Central memory CD8-positive, alpha-beta T cell (primary cell): Measurements from ENCODE around the gene GZMB.
"Not testable (repeated sequence)": the region's sequence is repeated elsewhere in the genome, so short reads cannot be mapped to it uniquely, and the experiment has no call there.

Source experiments
- ATAC-seq: fragments of 150-1000 bp; cut with Tn5 transposase; replicated peaks from 2 replicates; pipeline ENCODE4 v1.10.0; 2022; ENCODE audit warnings: mild to moderate bottlenecking, moderate FRiP score, moderate number of reproducible peaks; ENCODE audit not compliant: poor library complexity, severe bottlenecking; ENCODE audit errors: extremely low read depth
- DNase-seq, 2 donors: peaks; one replicate each; pipeline ENCODE4 v3.0.0; 2021; ENCODE audit warnings: low spot score in 2 of 2
- H3K27ac Mint-ChIP-seq: one replicate; pipeline ENCODE4 v1.8.0; 2022; ENCODE audit warnings: low read depth, mild to moderate bottlenecking, moderate library complexity, mixed read lengths
- H3K27me3 Mint-ChIP-seq: one replicate; pipeline ENCODE4 v1.8.0; 2022; ENCODE audit warnings: mixed read lengths
- H3K36me3 Mint-ChIP-seq: one replicate; pipeline ENCODE4 v1.8.0; 2022; ENCODE audit warnings: mild to moderate bottlenecking, moderate library complexity, mixed read lengths; ENCODE audit not compliant: insufficient read depth
- H3K4me1 Mint-ChIP-seq: one replicate; pipeline ENCODE4 v1.8.0; 2022; ENCODE audit warnings: mixed read lengths
- H3K4me3 Mint-ChIP-seq: one replicate; pipeline ENCODE4 v1.8.0; 2022; ENCODE audit warnings: mild to moderate bottlenecking, moderate library complexity, mixed read lengths
- H3K9me3 Mint-ChIP-seq: one replicate; pipeline ENCODE4 v1.8.0; 2022; ENCODE audit warnings: mixed read lengths

Gene GZMB

DNA sequence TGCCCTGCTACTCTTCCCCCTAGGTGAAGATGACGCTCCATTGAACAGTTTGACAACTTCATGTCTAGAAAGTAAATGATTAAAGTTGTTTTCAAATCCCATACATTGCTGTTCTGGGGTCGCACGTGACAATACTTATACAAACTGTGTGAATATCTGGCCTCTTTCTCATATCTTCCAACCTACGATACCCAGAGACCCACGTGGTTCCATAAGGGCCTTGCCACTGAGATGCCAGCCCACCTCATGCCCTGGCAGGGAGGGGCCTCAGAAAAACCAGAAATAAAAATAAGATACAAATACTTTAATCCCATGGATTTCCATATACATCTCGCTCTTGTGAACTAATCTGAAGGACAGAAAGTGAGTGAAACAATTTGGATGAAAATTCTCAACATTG is 4.5 kb downstream of the GZMB start:
- H3K4me3 Mint-ChIP-seq: peak overlapping the region; percentile 81
- no peaks in the 10 kb centered on the region for H3K9me3 Mint-ChIP-seq
- ATAC-seq (no peak), DNase-seq (no peak)
- H3K36me3 Mint-ChIP-seq: peaks cover 16% of the 10 kb centered on the region
- H3K27ac Mint-ChIP-seq: peak overlapping the region; percentile 73
- H3K4me1 Mint-ChIP-seq: peaks cover 57% of the 10 kb centered on the region
- no peaks in the 10 kb centered on the region for H3K27me3 Mint-ChIP-seq

DNA sequence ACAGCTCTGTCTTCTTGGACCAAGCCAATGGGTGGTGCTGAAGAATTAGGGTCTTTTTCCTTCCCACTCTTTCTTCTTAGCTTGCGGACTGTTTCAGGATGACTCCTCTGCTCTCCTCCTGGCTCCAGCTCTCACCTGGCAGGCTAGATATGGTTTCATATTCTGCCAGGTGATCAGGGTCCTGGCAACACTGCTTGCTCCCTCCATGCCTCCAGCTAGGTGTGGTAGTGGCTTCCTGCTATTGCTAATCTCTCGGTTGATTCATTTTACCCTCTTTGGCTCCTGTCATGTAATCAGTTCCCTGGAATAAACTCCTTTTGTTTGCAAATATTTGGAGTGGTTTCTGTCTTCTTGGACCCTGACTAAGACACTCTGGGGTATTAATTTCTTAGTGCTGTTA is 20.2 kb downstream of the GZMB start:
- H3K27ac Mint-ChIP-seq: peak overlapping the region; percentile 88

DNA sequence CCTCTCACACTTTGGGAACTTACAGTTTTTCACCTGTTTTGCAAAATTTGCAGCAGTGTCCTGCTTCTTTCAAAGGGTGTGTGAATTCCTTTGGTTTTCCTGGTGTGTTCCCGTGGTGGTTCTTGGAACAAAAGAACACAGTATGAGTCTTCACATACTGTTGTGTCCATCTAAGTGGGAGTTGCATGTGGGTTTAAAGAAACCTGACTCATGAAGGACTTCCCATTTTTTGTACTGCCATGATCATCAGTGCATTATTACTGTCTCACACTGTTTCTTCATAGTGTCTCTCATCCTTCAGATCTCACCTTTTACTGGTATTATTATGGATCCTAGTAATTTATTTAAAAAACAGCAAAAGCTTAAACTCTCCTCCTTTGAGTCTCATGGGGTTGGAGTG is 20.7 kb downstream of the GZMB start:
- H3K36me3 Mint-ChIP-seq: no peaks in the 10 kb centered on the region
- H3K27me3 Mint-ChIP-seq: no peaks in the 10 kb centered on the region
- H3K4me1 Mint-ChIP-seq: peaks cover 59% of the 10 kb centered on the region
- ATAC-seq (no peak), DNase-seq (no peak)
- H3K4me3 Mint-ChIP-seq: peak overlapping the region; percentile 54
- H3K9me3 Mint-ChIP-seq: no peaks in the 10 kb centered on the region
- peak overlapping the region; percentile 88 for H3K27ac Mint-ChIP-seq

More for the DNA sequence above, 20.2 kb downstream of the GZMB start:
- ATAC-seq (no peak), DNase-seq (no peak)
- Mint-ChIP-seq H3K36me3 (no peaks in the 10 kb centered on the region), H3K4me1 (peaks cover 54% of the 10 kb centered on the region), H3K27me3 (no peaks in the 10 kb centered on the region), H3K9me3 (no peaks in the 10 kb centered on the region), H3K4me3 (peak overlapping the region; percentile 54)

DNA sequence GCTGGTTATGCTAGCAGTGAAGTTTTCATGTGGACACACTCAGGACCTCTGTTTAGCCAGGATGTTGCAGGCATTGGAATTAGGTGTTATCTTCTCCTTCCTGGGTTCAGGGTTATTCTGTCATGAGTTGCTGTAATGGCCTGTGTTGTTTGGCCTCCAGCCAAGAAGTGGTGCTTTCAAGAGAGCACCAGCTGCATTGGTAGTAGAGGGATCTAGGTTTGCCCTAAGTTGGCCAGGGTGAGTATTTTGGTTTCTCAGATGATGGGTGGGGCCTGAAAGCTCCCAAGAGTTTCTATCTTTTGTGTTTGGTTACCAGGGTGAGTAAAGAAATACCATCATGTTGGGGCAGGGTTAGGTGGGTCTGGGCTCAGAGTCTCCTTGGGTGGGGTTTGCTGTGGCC is 21.8 kb downstream of the GZMB start:
- Mint-ChIP-seq H3K9me3 (no peaks in the 10 kb centered on the region), H3K27ac (peak overlapping the region; percentile 88), H3K27me3 (no peaks in the 10 kb centered on the region), H3K4me1 (peaks cover 70% of the 10 kb centered on the region), H3K4me3 (peak overlapping the region; percentile 54), H3K36me3 (peaks cover 2% of the 10 kb centered on the region)
- DNase-seq (no peak), ATAC-seq (no peak)

DNA sequence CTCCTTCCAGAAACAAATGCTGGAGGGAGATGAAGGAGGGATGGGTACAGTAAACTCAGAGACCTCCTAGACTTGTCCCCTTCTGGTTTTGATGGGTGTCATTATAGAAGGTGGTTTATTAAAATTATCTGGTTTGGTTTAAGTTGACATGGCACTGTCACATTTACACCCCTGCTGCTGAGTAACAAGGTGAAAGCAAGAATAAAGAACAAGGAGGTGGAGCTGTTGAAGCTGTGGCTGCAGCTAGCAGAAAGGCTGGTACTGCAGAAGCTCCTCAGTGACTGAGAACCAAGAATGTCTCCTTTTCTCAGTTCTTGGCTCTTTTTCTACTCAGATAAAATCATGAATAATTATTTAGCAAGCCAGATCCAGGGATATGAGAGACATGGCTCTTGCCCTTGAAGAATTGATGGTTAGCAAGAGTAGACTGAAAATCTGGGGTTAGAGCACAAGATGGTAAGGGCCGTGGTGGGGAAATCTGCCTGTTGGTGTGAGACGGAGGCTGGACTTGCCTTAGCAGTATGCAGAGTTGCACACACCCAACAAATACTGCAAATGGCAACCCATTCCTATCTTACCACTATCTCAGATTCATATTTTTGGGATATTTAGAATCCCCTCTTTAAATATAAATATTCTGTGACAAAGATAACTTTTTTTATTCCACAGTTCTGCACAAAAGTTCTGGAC is 24.2 kb downstream of the GZMB start, which contains the start of gene GZMH:
Gene GZMH, minus strand, starts transcription at position 31 of the 690 bp plus-strand sequence. CDS start 72 bp downstream, outside the sequence.
- peak within 1 kb of the TSS; percentile 79 for H3K4me3 Mint-ChIP-seq
- peaks cover 6% of the 10 kb centered on the region for H3K36me3 Mint-ChIP-seq
- ATAC-seq (peak; percentile 85), DNase-seq (peak in 1 of 2 donors; percentile 38)
- no peaks in the 10 kb centered on the region for H3K9me3 Mint-ChIP-seq
- no peaks in the 10 kb centered on the region for H3K27me3 Mint-ChIP-seq
- H3K27ac Mint-ChIP-seq: peak within 1 kb of the TSS; percentile 97
- peaks cover 89% of the 10 kb centered on the region for H3K4me1 Mint-ChIP-seq

DNA sequence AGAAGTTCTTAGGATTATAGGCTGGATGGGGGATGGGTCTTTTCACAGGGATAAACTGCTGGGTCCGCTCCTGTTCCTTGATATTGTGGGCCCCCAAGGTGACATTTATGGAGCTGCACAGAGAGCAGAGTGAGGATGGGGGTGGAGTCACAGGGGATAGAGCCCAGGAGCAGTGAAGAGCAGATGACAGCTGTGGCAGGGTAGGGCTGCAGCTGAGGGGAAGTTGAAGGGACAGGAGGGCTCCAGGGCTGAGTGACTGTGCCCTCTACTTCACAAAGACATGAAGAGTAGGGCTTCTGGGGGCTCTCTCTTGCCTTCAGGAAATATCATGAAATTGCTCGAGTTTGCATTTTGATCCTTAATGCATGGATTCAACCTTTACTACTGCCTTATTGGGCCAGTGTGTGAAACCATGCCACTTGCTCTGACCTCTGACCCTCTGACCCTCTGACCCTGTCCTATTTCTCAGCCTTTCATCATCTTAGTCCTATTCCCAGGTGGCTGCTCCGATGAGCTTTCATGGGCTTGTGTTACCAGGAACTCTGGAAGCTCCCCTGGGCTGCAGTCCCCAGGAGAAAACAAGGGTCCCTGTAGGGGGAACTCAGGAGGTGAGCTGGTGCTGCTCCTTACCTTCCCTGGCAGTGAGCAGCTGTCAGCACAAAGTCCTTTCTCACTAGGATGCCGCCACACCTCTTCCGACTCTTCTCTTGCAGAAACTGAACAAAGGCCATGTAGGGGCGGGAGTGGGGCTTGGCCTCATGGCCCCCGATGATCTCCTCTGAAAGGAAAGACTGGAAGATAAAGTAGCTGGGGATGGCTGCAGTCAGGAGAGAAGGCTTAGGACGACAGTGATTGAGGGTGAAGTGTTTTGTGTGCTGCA is 26.1 kb downstream of the GZMB start:
- Mint-ChIP-seq H3K4me3 (peak overlapping the region; percentile 79), H3K9me3 (no peaks in the 10 kb centered on the region), H3K27me3 (no peaks in the 10 kb centered on the region), H3K4me1 (peaks cover 73% of the 10 kb centered on the region), H3K27ac (peak overlapping the region; percentile 97), H3K36me3 (peaks cover 6% of the 10 kb centered on the region)
- DNase-seq: no peak
- ATAC-seq: no peak

DNA sequence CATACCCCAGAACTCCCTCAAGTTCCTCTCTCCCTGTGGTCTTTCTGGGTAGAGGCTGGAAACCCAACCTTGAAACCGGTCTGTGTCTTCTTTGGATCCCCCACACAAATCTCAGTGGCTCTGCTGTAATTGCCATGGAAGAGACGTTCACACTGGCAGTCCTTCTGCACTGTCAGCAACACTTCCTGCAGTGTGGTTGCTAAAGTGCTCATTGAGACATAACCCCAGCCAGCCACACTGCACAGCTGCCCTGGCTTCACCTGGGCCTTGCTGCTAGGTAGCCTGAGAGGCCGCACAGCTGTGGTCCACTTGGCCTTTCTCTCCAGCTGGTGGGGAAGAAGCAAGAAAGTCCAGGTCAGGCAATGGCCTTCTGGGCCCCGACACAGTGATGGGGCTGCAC is 26.9 kb downstream of the GZMB start:
- ATAC-seq (no peak), DNase-seq (no peak)
- Mint-ChIP-seq H3K27ac (peak overlapping the region; percentile 97), H3K9me3 (no peaks in the 10 kb centered on the region), H3K36me3 (peaks cover 6% of the 10 kb centered on the region), H3K4me1 (peaks cover 65% of the 10 kb centered on the region), H3K27me3 (no peaks in the 10 kb centered on the region), H3K4me3 (peak overlapping the region; percentile 79)

DNA sequence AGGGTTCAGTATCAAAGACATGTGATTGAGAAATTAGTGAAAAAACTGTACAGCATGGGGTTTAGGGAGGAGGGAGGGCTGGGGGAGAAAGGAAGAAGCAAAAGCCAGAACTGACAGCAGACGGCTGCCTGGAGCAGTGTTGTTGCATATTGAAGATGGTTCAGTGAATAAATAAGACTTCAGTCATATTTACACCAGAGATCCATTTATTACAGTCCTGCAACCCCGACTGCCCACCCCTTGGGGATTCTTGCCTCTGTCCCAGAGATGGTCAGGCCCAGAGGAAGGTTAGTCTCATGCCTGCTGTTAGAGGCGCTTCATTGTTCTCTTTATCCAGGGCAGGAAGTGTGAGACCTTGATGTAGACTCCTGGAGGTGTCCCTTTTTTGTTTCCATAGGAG is 27.7 kb downstream of the GZMB start:
- DNase-seq (no peak), ATAC-seq (no peak)
- peak overlapping the region; percentile 97 for H3K27ac Mint-ChIP-seq
- peak overlapping the region; percentile 79 for H3K4me3 Mint-ChIP-seq
- H3K36me3 Mint-ChIP-seq: peaks cover 6% of the 10 kb centered on the region
- no peaks in the 10 kb centered on the region for H3K27me3 Mint-ChIP-seq
- no peaks in the 10 kb centered on the region for H3K9me3 Mint-ChIP-seq
- peaks cover 57% of the 10 kb centered on the region for H3K4me1 Mint-ChIP-seq

DNA sequence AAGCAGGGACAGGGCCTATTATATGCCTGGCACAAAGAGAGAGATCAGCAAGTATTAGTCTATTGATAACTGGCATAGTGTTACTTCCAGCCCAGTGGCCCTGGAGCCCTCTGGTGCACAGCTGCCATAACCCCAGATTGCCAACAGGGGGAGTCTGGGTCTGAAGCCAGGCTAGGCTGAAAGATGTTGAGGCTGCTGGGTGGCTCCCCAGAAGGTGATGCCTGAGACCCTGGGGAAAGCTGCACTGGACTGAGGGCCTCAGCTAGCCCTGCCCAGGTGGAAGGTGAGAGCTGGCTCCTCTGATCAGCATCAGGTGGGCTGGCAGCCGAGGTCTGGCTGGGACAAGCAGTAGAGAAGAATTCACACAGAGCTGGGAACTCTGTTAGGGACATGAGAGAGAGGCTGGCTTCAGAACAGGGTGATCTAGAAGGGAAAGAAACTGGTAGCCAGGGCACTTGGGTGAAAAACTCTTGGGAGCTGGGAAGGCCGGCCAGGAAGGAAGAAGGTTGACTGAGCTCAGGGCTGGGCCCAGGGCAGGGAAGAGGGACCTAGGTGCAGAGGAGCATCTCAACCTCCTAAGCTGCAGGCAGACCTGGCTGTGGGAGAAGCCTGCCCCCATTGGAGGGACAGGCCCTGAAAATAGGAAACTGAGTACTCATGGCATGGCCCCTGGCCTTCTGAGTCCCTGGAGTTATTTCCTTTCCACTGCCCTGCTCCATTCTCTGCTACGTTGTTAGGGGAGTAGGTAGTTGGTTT is 28.4 kb downstream of the GZMB start:
- H3K9me3 Mint-ChIP-seq: no peaks in the 10 kb centered on the region
- ATAC-seq (peak; percentile 37), DNase-seq (peak; percentile 57 to 59)
- H3K27me3 Mint-ChIP-seq: peaks cover 5% of the 10 kb centered on the region
- peak overlapping the region; percentile 79 for H3K4me3 Mint-ChIP-seq
- peaks cover 6% of the 10 kb centered on the region for H3K36me3 Mint-ChIP-seq
- H3K27ac Mint-ChIP-seq: peak overlapping the region; percentile 97
- peaks cover 54% of the 10 kb centered on the region for H3K4me1 Mint-ChIP-seq

DNA sequence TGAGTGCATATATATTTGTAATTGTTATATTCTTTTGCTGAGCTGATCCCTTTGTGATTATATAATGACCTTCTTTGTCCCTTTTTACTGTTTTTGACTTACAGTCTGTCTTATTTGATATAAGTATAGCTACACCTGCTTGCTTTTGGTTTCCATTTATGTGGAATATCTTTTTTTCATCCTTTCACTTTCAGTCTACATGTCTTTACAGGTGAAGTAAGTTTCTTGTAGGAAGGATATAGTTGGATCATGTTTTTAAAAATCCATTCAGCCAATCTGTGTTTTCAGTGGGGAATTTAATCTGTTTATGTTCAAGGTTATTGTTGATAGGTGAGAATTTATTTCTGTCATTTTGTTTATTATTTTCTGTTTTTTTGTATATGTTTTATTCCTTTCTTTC is 36.6 kb downstream of the GZMB start:
- Mint-ChIP-seq H3K36me3 (no peaks in the 10 kb centered on the region), H3K27ac (no peak overlapping the region), H3K27me3 (peaks cover 20% of the 10 kb centered on the region), H3K4me3 (no peak overlapping the region), H3K4me1 (no peaks in the 10 kb centered on the region), H3K9me3 (peaks cover 11% of the 10 kb centered on the region)
- no peak for ATAC-seq
- no peak for DNase-seq

DNA sequence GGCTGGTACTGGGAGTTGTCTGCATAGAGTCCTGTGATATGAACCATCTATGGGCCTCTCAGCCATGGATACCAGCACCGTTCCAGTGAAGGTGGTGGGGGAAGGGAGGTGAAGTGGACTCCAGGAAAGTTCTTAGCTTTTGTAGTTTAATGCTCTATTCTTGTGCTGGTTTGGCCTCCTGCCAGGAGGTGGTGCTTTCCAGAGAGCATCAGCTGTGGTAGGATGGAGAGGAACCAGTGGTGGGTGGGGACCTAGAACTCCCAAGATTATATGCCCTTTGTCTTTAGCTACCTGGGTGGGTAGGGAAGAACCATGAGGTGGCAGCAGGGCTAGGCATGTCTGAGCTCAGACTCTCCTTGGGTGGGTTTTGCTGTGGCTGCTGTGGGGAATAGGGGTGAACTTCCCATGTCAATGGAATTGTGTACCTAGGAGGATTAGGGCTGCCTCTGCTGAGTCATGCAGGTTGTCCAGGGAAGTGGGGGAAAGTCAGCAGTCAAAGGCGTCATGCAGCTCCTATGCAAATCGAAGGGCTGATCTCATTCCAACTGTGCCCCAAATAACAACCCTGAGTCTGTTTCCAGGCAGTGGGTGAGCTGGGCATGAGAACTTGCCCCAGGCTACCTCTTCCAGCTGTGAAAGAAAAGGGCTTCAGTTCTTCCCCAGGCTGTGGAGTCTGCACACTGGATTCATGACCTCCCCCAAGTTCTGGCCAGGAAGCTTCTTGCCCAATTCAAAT is 38.7 kb downstream of the GZMB start:
- Mint-ChIP-seq H3K4me3 (no peak overlapping the region), H3K36me3 (no peaks in the 10 kb centered on the region), H3K27ac (no peak overlapping the region), H3K4me1 (no peaks in the 10 kb centered on the region), H3K27me3 (peaks cover 33% of the 10 kb centered on the region), H3K9me3 (peaks cover 11% of the 10 kb centered on the region)
- no peak for ATAC-seq
- no peak for DNase-seq

DNA sequence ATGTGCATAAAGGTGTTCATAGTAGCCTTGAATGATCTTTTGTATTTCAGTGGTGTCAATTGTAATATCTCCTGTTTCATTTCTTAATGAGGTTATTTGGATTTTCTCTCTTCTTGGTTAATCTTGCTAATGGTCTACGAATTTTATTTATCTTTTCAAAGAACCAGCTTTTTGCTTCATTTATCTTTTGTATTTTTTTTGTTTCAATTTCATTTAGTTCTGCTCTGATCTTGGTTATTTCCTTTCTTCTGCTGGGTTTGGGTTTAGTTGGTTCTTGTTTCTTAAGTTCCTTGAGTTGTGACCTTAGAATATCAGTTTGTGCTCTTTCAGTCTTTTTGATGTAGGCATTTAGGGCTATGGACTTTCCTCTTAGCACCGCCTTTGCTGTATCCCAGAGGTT is 43.0 kb downstream of the GZMB start:
- not testable (repeated sequence) for H3K27ac Mint-ChIP-seq, H3K36me3 Mint-ChIP-seq, ATAC-seq, H3K4me3 Mint-ChIP-seq, DNase-seq, H3K4me1 Mint-ChIP-seq
- H3K9me3 Mint-ChIP-seq: peaks cover 16% of the 10 kb centered on the region
- peaks cover 48% of the 10 kb centered on the region for H3K27me3 Mint-ChIP-seq
